GM20000 (cell line): ENCODE measurements around the gene GJA9.

Source experiments
- DNase-seq: peaks from one replicate; pipeline ENCODE4 v3.0.0; 2012; ENCODE audit warnings: low spot score
- CTCF ChIP-seq: IDR thresholded peaks from 2 replicates; pipeline ENCODE4 v1.5.1; 2012; ENCODE audit warnings: mild to moderate bottlenecking, control low read depth; ENCODE audit errors: extremely low read depth, missing control alignments

GJA9 gene

GRCh38 chr1:38834937-38835827 is 46.2 kb downstream of the GJA9 start:
- TF ChIP-seq CTCF: peak; percentile 77
- peak; percentile 66 for DNase-seq

GRCh38 chr1:38834221-38834782 is 47.1 kb downstream of the GJA9 start:
- TF ChIP-seq CTCF: no peak
- DNase-seq: no peak

- no peak for TF ChIP-seq CTCF
- DNase-seq: no peak
Measured at GRCh38 chr1:38833146-38833545, 48.2 kb downstream of the GJA9 start.

- TF ChIP-seq CTCF: no peak
- no peak for DNase-seq
Measured at GRCh38 chr1:38832370-38832734, 49.0 kb downstream of the GJA9 start.

GRCh38 chr1:38831731-38832369 is 49.5 kb downstream of the GJA9 start:
- DNase-seq: no peak
- no peak for TF ChIP-seq CTCF

- TF ChIP-seq CTCF: no peak
Measured at GRCh38 chr1:38829368-38829767, 52.0 kb downstream of the GJA9 start.

GRCh38 chr1:38827318-38827717 is 54.1 kb downstream of the GJA9 start:
- no peak for TF ChIP-seq CTCF
- DNase-seq: no peak

More at GRCh38 chr1:38829368-38829767, 52.0 kb downstream of the GJA9 start:
- no peak for DNase-seq
